SK-N-MC (cell line): Measurements from ENCODE around the gene ATG13.

Experiments
- EZH2 ChIP-seq: fragments of 200-600 bp; sonication (generic); IDR thresholded peaks from one replicate; pipeline ENCODE4 v1.6.1; 2017; ENCODE audit warnings: antibody characterized with exemption
- FOXP2 ChIP-seq: optimal IDR thresholded peaks from 2 replicates; pipeline ENCODE3; 2011; ENCODE audit warnings: mild to moderate bottlenecking, moderate library complexity; ENCODE audit not compliant: insufficient read depth; ENCODE audit errors: extremely low read length, control extremely low read depth
- POLR2AphosphoS5 ChIP-seq: IDR thresholded peaks from 2 replicates; pipeline ENCODE4 v1.6.1; 2012; ENCODE audit warnings: mild to moderate bottlenecking, low read depth, low read length, borderline replicate concordance

GRCh38 chr11:46570790-46571398 lies 46.5 kb upstream of the ATG13 start:
- TF ChIP-seq POLR2AphosphoS5, result no peak
- no peak for TF ChIP-seq EZH2
- no peak for TF ChIP-seq FOXP2
